SK-N-SH treated with all-trans-retinoic acid at 6 μM for 48 hours (cell line): ENCODE data around the gene EPS8L2.

Experiments used
- ATAC-seq: fragments of 200-7000 bp; cut with Tn5 transposase; 3 replicates; pipeline ENCODE4 v1.9.1; 2020; ENCODE audit warnings: mild to moderate bottlenecking, moderate library complexity
- ARNTL ChIP-seq: fragments of 450-650 bp; formaldehyde crosslinking; IDR thresholded peaks from 2 replicates; pipeline ENCODE4 v1.5.0; 2020; ENCODE audit warnings: low read depth, mild to moderate bottlenecking, moderate library complexity, borderline replicate concordance
- BACH2 ChIP-seq: fragments of 250-450 bp; sonication (Bioruptor Pico); IDR thresholded peaks from 2 replicates; pipeline ENCODE4 v1.9.0; 2021; ENCODE audit warnings: mild to moderate bottlenecking, borderline replicate concordance
- CREB5 ChIP-seq: fragments of 250-450 bp; sonication (Bioruptor Pico); IDR thresholded peaks from 2 replicates; pipeline ENCODE4 v1.5.1; 2020; ENCODE audit warnings: low read depth, mild to moderate bottlenecking, moderate library complexity
- CSDC2 ChIP-seq: fragments of 250-450 bp; sonication (Bioruptor Pico); IDR thresholded peaks from 2 replicates; pipeline ENCODE4 v1.5.0; 2020; ENCODE audit warnings: mild to moderate bottlenecking, moderate library complexity
- CSRNP3 ChIP-seq: fragments of 250-450 bp; sonication (Bioruptor Pico); IDR thresholded peaks from 2 replicates; pipeline ENCODE4 v1.5.1; 2021; ENCODE audit warnings: mild to moderate bottlenecking, moderate library complexity
- ESRRG ChIP-seq: fragments of 250-450 bp; sonication (Bioruptor Pico); IDR thresholded peaks from 2 replicates; pipeline ENCODE4 v1.6.1; 2021; ENCODE audit warnings: mild to moderate bottlenecking
- ISL1 ChIP-seq: fragments of 250-450 bp; sonication (Bioruptor Pico); IDR thresholded peaks from 2 replicates; pipeline ENCODE4 v2.1.2; 2022; ENCODE audit warnings: mild to moderate bottlenecking, moderate library complexity
- OSR1 ChIP-seq: fragments of 250-450 bp; sonication (Bioruptor Pico); IDR thresholded peaks from 2 replicates; pipeline ENCODE4 v1.8.0; 2022; ENCODE audit warnings: moderate library complexity, mild to moderate bottlenecking, inconsistent platforms
- PATZ1 ChIP-seq: fragments of 250-450 bp; sonication (Bioruptor Pico); IDR thresholded peaks from 2 replicates; pipeline ENCODE4 v1.8.0; 2020; ENCODE audit warnings: mild to moderate bottlenecking, moderate library complexity, borderline replicate concordance
- POU6F1 ChIP-seq: fragments of 250-450 bp; sonication (Bioruptor Pico); IDR thresholded peaks from 2 replicates; pipeline ENCODE4 v1.8.0; 2021; ENCODE audit warnings: low read depth, mild to moderate bottlenecking, moderate library complexity, borderline replicate concordance
- PPARA ChIP-seq: fragments of 250-450 bp; sonication (Bioruptor Pico); IDR thresholded peaks from 2 replicates; pipeline ENCODE4 v1.5.0; 2020; ENCODE audit warnings: mild to moderate bottlenecking, borderline replicate concordance
- RARB ChIP-seq: fragments of 250-450 bp; sonication (Bioruptor Pico); IDR thresholded peaks from 2 replicates; pipeline ENCODE4 v1.8.0; 2021; ENCODE audit warnings: mild to moderate bottlenecking, moderate library complexity
- SNAI2 ChIP-seq: fragments of 250-450 bp; sonication (Bioruptor Pico); IDR thresholded peaks from 2 replicates; pipeline ENCODE4 v1.5.0; 2020; ENCODE audit warnings: mild to moderate bottlenecking, moderate library complexity
- TCF4 ChIP-seq: fragments of 250-450 bp; sonication (Bioruptor Pico); IDR thresholded peaks from 2 replicates; pipeline ENCODE4 v1.8.0; 2021; ENCODE audit warnings: mild to moderate bottlenecking, moderate library complexity, borderline replicate concordance
- TSHZ2 ChIP-seq: fragments of 250-450 bp; sonication (Bioruptor Pico); IDR thresholded peaks from 2 replicates; pipeline ENCODE4 v1.5.0; 2020; ENCODE audit warnings: mild to moderate bottlenecking, moderate library complexity
- ZC3H10 ChIP-seq: fragments of 250-450 bp; sonication (Bioruptor Pico); IDR thresholded peaks from 2 replicates; pipeline ENCODE4 v1.5.1; 2021; ENCODE audit warnings: mild to moderate bottlenecking, moderate library complexity
- ZFP3 ChIP-seq: fragments of 250-450 bp; sonication (Bioruptor Pico); IDR thresholded peaks from 2 replicates; pipeline ENCODE4 v1.5.0; 2020; ENCODE audit warnings: mild to moderate bottlenecking, moderate library complexity
- ZFP30 ChIP-seq: fragments of 450-650 bp; formaldehyde crosslinking; IDR thresholded peaks from 2 replicates; pipeline ENCODE4 v1.5.0; 2022; ENCODE audit warnings: mild to moderate bottlenecking, moderate library complexity
- ZNF8 ChIP-seq: fragments of 450-650 bp; formaldehyde crosslinking; IDR thresholded peaks from 2 replicates; pipeline ENCODE4 v1.5.0; 2020; ENCODE audit warnings: mild to moderate bottlenecking, moderate library complexity

Gene EPS8L2

GRCh38 chr11:773830-774229, 67.8 kb downstream of the EPS8L2 start:
- TF ChIP-seq OSR1, result no peak
- no peak for TF ChIP-seq PATZ1 (CRISPR knock-in tag)
- TF ChIP-seq ESRRG (CRISPR knock-in tag), result no peak
- no peak for TF ChIP-seq PPARA
- no peak for TF ChIP-seq ISL1 (CRISPR knock-in tag)
- TF ChIP-seq TCF4 (CRISPR knock-in tag), result no peak
- no peak for ATAC-seq

- TF ChIP-seq RARB (CRISPR knock-in tag) (no peak), TCF4 (CRISPR knock-in tag) (no peak), POU6F1 (CRISPR knock-in tag) (no peak), ZFP30 (CRISPR knock-in tag) (no peak), ZFP3 (CRISPR knock-in tag) (no peak), ARNTL (CRISPR knock-in tag) (no peak), TSHZ2 (no peak), BACH2 (CRISPR knock-in tag) (no peak), CREB5 (CRISPR knock-in tag) (no peak), ZC3H10 (no peak), OSR1 (no peak), ISL1 (CRISPR knock-in tag) (no peak), PPARA (no peak), PATZ1 (CRISPR knock-in tag) (no peak), ZNF8 (CRISPR knock-in tag) (no peak), CSDC2 (CRISPR knock-in tag) (no peak), CSRNP3 (no peak), SNAI2 (CRISPR knock-in tag) (no peak)
- TF ChIP-seq, all 23 proteins: peak for 0
- no peak for ATAC-seq
Measured at GRCh38 chr11:774873-775592, 69.0 kb downstream of the EPS8L2 start.

GRCh38 chr11:776263-776560, 70.2 kb downstream of the EPS8L2 start:
- no peak for ATAC-seq
- no peak for TF ChIP-seq PATZ1 (CRISPR knock-in tag)
- TF ChIP-seq TSHZ2, result no peak
- TF ChIP-seq OSR1, result no peak
- TF ChIP-seq, all 23 proteins: peak for 0
